Ectodermal cell (in vitro differentiated cells): Measurements from ENCODE around the gene NXF1.
"Not testable (repeated sequence)": the region's sequence is repeated elsewhere in the genome, so short reads cannot be mapped to it uniquely, and the experiment has no call there.

Experiments used
- H3K27ac ChIP-seq: 2 replicates; pipeline ENCODE4 v1.7.0; 2013; ENCODE audit warnings: mild to moderate bottlenecking, low read depth, low read length; ENCODE audit not compliant: insufficient read depth, poor library complexity, severe bottlenecking
- H3K27me3 ChIP-seq: 2 replicates; pipeline ENCODE4 v1.7.0; 2013; ENCODE audit warnings: mild to moderate bottlenecking, low read length; ENCODE audit not compliant: insufficient read depth, control insufficient read depth, poor library complexity, severe bottlenecking
- H3K36me3 ChIP-seq: one replicate; pipeline ENCODE4 v1.7.0; 2013; ENCODE audit warnings: low read length; ENCODE audit not compliant: control insufficient read depth, insufficient read depth
- H3K4me1 ChIP-seq: one replicate; pipeline ENCODE4 v1.7.0; 2013; ENCODE audit warnings: low read length; ENCODE audit not compliant: control insufficient read depth, insufficient read depth
- H3K4me3 ChIP-seq: 2 replicates; pipeline ENCODE4 v1.7.0; 2013; ENCODE audit warnings: low read depth, low read length, control low read depth; ENCODE audit not compliant: insufficient read depth
- H3K9me3 ChIP-seq: 2 replicates; pipeline ENCODE4 v1.7.0; 2013; ENCODE audit warnings: mild to moderate bottlenecking, low read length, moderate library complexity; ENCODE audit not compliant: control insufficient read depth
- WGBS, 2 experiments: methylation state at CpG; one replicate each; pipeline ENCODE4 v1.1.7; 2013; ENCODE audit warnings: missing lambda C conversion rate in 2 of 2; 5-methylcytosine and 5-hydroxymethylcytosine counted together

NXF1 gene

GRCh38 chr11:62787005-62787759, 18.1 kb downstream of the NXF1 start, which contains the start of gene TMEM179B:
TMEM179B (plus strand) TSS chr11:62787402; CDS start chr11:62787432, 30 bp downstream.
- peaks cover 14% of the 10 kb centered on the region for H3K36me3 ChIP-seq
- no peaks in the 10 kb centered on the region for H3K9me3 ChIP-seq
- peaks cover 9% of the 10 kb centered on the region for H3K4me1 ChIP-seq
- WGBS, 2 experiments = 1% methylated on average over 88 of the region's 88 CpGs
- H3K4me3 ChIP-seq = peak within 1 kb of the TSS; percentile 99
- no peaks in the 10 kb centered on the region for H3K27me3 ChIP-seq
- H3K27ac ChIP-seq = peak within 1 kb of the TSS; percentile 91

GRCh38 chr11:62786318-62787004, 18.8 kb downstream of the NXF1 start:
- Histone ChIP-seq H3K4me3 (peak overlapping the region; percentile 99), H3K4me1 (peaks cover 9% of the 10 kb centered on the region), H3K36me3 (peaks cover 20% of the 10 kb centered on the region), H3K27ac (peak overlapping the region; percentile 91), H3K27me3 (no peaks in the 10 kb centered on the region), H3K9me3 (no peaks in the 10 kb centered on the region)
- WGBS, 2 experiments = 5% methylated on average over 51 of the region's 51 CpGs

GRCh38 chr11:62782753-62783152, 22.5 kb downstream of the NXF1 start:
- no peaks in the 10 kb centered on the region for H3K9me3 ChIP-seq
- H3K27ac ChIP-seq = no peak overlapping the region
- H3K4me1 ChIP-seq = peaks cover 3% of the 10 kb centered on the region
- no peak overlapping the region for H3K4me3 ChIP-seq
- H3K27me3 ChIP-seq = no peaks in the 10 kb centered on the region
- peaks cover 23% of the 10 kb centered on the region for H3K36me3 ChIP-seq
- 94 to 97% methylated on average over 7 of the region's 7 CpGs for WGBS, 2 experiments

DNA sequence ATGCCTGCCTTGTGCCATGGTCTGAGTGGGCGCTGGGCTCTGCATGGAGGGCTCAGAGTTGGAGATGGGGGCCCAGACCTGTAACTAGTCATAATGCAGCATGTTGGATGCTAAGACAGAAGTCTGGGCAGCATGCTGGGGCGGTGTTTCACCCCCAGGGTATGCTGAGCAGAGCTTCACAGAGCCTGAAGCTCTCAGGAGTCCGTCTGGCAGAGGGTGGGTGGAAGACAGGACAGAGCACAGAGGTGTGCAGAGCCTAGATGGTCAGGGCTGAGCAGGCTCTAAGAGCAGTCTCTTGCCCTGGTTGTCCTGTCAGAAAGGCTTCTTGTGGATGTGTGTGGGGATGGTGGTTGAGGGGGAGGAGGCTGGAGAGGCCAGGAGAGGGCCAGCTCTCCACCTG, 26.8 kb downstream of the NXF1 start:
- H3K4me3 ChIP-seq = no peak overlapping the region
- no peaks in the 10 kb centered on the region for H3K4me1 ChIP-seq
- H3K27me3 ChIP-seq = no peaks in the 10 kb centered on the region
- no peaks in the 10 kb centered on the region for H3K9me3 ChIP-seq
- H3K36me3 ChIP-seq = peaks cover 39% of the 10 kb centered on the region
- 93 to 94% methylated on average over 3 of the region's 3 CpGs for WGBS, 2 experiments
- H3K27ac ChIP-seq = no peak overlapping the region

DNA sequence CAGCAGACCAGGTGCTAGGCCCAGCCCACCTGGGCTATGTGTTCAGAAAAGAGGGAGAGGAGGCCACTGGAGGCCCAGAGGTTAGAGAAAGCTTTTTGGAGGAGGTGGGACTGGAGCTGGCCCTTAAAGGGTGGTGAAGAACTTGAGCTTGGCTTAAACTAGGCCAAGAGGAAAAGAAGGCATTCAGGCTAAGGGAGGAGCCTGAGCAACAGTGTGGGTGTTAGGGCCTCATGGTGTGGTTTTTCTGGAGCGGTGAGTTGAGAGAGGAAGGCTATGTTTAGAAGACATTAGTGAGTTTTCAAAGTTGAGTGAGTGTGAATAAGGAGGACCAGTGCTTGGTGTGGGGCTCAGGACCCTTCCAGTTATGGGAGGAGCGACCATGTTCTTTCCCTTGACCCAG, 27.9 kb downstream of the NXF1 start:
- Histone ChIP-seq H3K27ac (no peak overlapping the region), H3K36me3 (peaks cover 34% of the 10 kb centered on the region), H3K4me1 (no peaks in the 10 kb centered on the region), H3K9me3 (no peaks in the 10 kb centered on the region), H3K4me3 (no peak overlapping the region), H3K27me3 (no peaks in the 10 kb centered on the region)
- WGBS, 2 experiments = 95 to 96% methylated on average over 2 of the region's 2 CpGs

DNA sequence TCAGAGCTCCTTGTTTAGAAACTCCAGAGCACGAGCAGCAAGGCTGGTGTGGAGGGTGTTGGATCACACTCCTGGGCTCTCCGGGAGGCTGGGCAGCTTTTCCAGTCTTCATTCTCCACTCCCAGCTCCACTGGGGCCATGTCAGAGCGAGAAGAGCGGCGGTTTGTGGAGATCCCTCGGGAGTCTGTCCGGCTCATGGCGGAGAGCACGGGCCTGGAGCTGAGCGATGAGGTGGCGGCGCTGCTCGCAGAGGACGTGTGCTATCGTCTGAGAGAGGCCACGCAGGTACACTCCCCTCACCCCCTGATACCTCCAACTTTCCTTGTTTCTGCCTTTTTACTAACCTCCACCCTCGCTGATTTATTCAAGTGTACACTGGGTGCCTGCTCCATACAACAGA, 29.6 kb downstream of the NXF1 start:
- 96 to 97% methylated on average over 17 of the region's 17 CpGs for WGBS, 2 experiments
- Histone ChIP-seq H3K9me3 (no peaks in the 10 kb centered on the region), H3K4me1 (peaks cover 3% of the 10 kb centered on the region), H3K27ac (no peak overlapping the region), H3K27me3 (no peaks in the 10 kb centered on the region), H3K36me3 (peaks cover 26% of the 10 kb centered on the region), H3K4me3 (no peak overlapping the region)

DNA sequence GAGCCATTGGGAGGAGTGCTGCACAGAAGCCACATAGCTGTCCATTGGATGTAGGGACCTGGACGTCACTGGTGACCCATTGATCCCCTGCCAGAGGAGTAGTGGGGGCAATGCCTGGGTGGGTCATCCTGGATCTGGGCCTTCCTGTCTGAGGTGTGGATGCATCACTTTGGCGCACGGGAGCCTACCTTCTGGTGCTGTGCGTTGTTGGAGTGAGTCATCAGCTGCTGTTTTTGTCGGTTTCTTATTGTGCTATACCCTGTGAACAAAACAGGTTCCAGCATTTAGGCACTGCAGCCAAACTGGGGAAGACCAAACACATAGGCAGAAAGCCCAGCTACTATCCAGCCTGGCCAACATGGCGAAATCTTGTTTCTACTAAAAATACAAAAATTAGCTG, 30.8 kb downstream of the NXF1 start:
- WGBS, 2 experiments = 94 to 96% methylated on average over 6 of the region's 6 CpGs

GRCh38 chr11:62771144-62772021, 33.9 kb downstream of the NXF1 start, which contains the start of gene TAF6L:
TAF6L (plus strand) TSS chr11:62771396; CDS start chr11:62775784, 4,388 bp downstream.
- Histone ChIP-seq H3K27ac (peak within 1 kb of the TSS; percentile 89), H3K9me3 (no peaks in the 10 kb centered on the region), H3K36me3 (peaks cover 14% of the 10 kb centered on the region), H3K4me3 (peak within 1 kb of the TSS; percentile 83), H3K27me3 (no peaks in the 10 kb centered on the region), H3K4me1 (peaks cover 10% of the 10 kb centered on the region)
- WGBS, 2 experiments = 1 to 2% methylated on average over 59 to 60 of the region's 60 CpGs

More for the DNA sequence above, 30.8 kb downstream of the NXF1 start:
- peaks cover 10% of the 10 kb centered on the region for H3K4me1 ChIP-seq
- no peaks in the 10 kb centered on the region for H3K27me3 ChIP-seq
- H3K27ac ChIP-seq = no peak overlapping the region
- H3K36me3 ChIP-seq = peaks cover 26% of the 10 kb centered on the region
- no peak overlapping the region for H3K4me3 ChIP-seq
- no peaks in the 10 kb centered on the region for H3K9me3 ChIP-seq

- WGBS, 2 experiments = 14 to 15% methylated on average over 18 of the region's 18 CpGs
- peaks cover 13% of the 10 kb centered on the region for H3K36me3 ChIP-seq
- H3K4me3 ChIP-seq = peak overlapping the region; percentile 83
- H3K4me1 ChIP-seq = peaks cover 10% of the 10 kb centered on the region
- no peaks in the 10 kb centered on the region for H3K27me3 ChIP-seq
- H3K9me3 ChIP-seq = no peaks in the 10 kb centered on the region
- H3K27ac ChIP-seq = peak overlapping the region; percentile 89
Measured at GRCh38 chr11:62770778-62771143, 34.5 kb downstream of the NXF1 start.

- H3K4me3 ChIP-seq, H3K36me3 ChIP-seq, H3K4me1 ChIP-seq, H3K9me3 ChIP-seq, H3K27me3 ChIP-seq, H3K27ac ChIP-seq: not testable (repeated sequence)
- 44 to 48% methylated on average over 8 of the region's 9 CpGs for WGBS, 2 experiments
Measured at GRCh38 chr11:62760867-62761227, 44.4 kb downstream of the NXF1 start.
